OCI-LY1 (cell line): ENCODE measurements around the gene HPS1.

Source experiments
- H2AFZ ChIP-seq: fragments of 200-600 bp; sonication (generic), shearing (Covaris generic); 2 replicates; pipeline ENCODE4 v1.6.0; 2014; ENCODE audit warnings: antibody characterized with exemption, mild to moderate bottlenecking, low read length
- H3F3A ChIP-seq: fragments of 200-600 bp; sonication (generic), shearing (Covaris generic); 2 replicates; pipeline ENCODE4 v1.6.0; 2014; ENCODE audit warnings: mild to moderate bottlenecking, antibody characterized with exemption, low read length, moderate library complexity; ENCODE audit not compliant: insufficient read depth
- H3K27ac ChIP-seq: fragments of 200-600 bp; sonication (generic); 2 replicates; pipeline ENCODE4 v1.5.1; 2014; ENCODE audit warnings: low read length, mixed run types, mild to moderate bottlenecking, low read depth; ENCODE audit not compliant: poor library complexity, severe bottlenecking
- H3K27me3 ChIP-seq: fragments of 200-600 bp; sonication (generic); 2 replicates; pipeline ENCODE4 v1.6.0; 2014; ENCODE audit warnings: antibody characterized with exemption, mild to moderate bottlenecking, low read length, moderate library complexity; ENCODE audit not compliant: insufficient read depth
- H3K36me3 ChIP-seq: fragments of 200-600 bp; sonication (generic); 2 replicates; pipeline ENCODE4 v1.6.1; 2014; ENCODE audit warnings: mild to moderate bottlenecking, antibody characterized with exemption, low read length, moderate library complexity, mixed read lengths; ENCODE audit not compliant: insufficient read depth
- H3K4me1 ChIP-seq: fragments of 200-600 bp; sonication (generic); 2 replicates; pipeline ENCODE4 v1.5.1; 2014; ENCODE audit warnings: mild to moderate bottlenecking, low read length, moderate library complexity; ENCODE audit not compliant: insufficient read depth, severe bottlenecking
- H3K4me2 ChIP-seq: fragments of 200-600 bp; sonication (generic), shearing (Covaris generic); 2 replicates; pipeline ENCODE4 v1.6.1; 2014; ENCODE audit warnings: low read length
- H3K4me3 ChIP-seq: fragments of 200-600 bp; sonication (generic); 2 replicates; pipeline ENCODE4 v1.5.1; 2014; ENCODE audit warnings: low read length, low read depth, mild to moderate bottlenecking, mixed read lengths; ENCODE audit not compliant: poor library complexity, severe bottlenecking
- H3K79me2 ChIP-seq: fragments of 200-600 bp; shearing (Covaris generic); 2 replicates; pipeline ENCODE4 v1.6.1; 2016; ENCODE audit warnings: mixed run types, low read length, mixed read lengths; ENCODE audit not compliant: insufficient read depth
- H3K9ac ChIP-seq: fragments of 200-600 bp; sonication (generic), shearing (Covaris generic); 2 replicates; pipeline ENCODE4 v1.6.1; 2014; ENCODE audit warnings: mild to moderate bottlenecking, low read length, mixed read lengths
- H3K9me2 ChIP-seq: fragments of 200-600 bp; sonication (generic), shearing (Covaris generic); 2 replicates; pipeline ENCODE4 v1.6.1; 2014; ENCODE audit warnings: low read depth, mild to moderate bottlenecking, low read length, mixed read lengths
- H3K9me3 ChIP-seq: fragments of 200-600 bp; shearing (Covaris generic); 2 replicates; pipeline ENCODE4 v1.6.1; 2014; ENCODE audit warnings: low read length, mixed read lengths
- H4K20me1 ChIP-seq: fragments of 200-600 bp; sonication (generic), shearing (Covaris generic); 2 replicates; pipeline ENCODE4 v1.6.0; 2016; ENCODE audit warnings: mild to moderate bottlenecking, low read length; ENCODE audit not compliant: insufficient read depth
- EZH2 ChIP-seq: fragments of 200-600 bp; sonication (generic), shearing (Covaris generic); IDR thresholded peaks from 2 replicates; pipeline ENCODE4 v1.8.0; 2017; ENCODE audit warnings: borderline replicate concordance, mixed run types, mild to moderate bottlenecking, antibody characterized with exemption, low read length, moderate library complexity, mixed read lengths
- TF ChIP-seq, protein P1 (sequence below): fragments of 200-600 bp; sonication (generic), shearing (Covaris generic); IDR thresholded peaks from 2 replicates; pipeline ENCODE4 v1.5.1; 2017; ENCODE audit warnings: mild to moderate bottlenecking, antibody characterized with exemption, low read length, moderate library complexity, mixed read lengths

The HPS1 gene

DNA sequence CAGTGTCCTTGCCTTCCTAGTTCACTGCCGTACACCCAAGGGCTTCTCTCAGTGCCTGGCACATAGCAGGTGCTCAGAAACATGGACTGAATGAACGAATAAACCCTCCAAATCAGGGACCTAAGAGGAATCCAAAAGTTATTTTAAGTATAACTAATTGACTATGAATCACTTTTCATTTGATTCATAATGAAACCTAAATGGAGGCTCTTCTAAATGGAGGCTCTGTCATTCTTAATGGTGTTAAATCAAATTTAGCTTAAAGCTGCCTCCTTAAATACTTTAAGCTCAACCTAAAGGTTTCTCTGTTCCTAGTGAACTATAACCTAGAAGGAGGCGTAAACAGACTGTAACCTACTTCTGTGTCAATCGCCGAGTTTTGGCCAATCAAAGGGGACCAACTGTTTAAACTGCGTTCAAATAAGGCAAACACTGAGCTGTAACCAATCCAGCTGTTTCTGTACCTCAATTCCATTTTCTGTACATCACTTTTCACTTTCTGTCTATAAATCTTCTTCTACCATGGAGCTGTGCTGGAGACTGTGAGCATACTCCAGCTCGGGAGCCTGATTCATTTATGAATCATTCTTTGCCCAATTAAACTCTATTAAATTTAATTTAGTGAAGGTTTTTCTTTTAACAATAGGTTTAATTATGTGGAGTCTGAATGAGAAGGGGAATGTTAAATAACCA, 42.8 kb downstream of the HPS1 start:
- Histone ChIP-seq H3K4me2 (no peak overlapping the region), H2AFZ (no peak overlapping the region)

GRCh38 chr10:98402931-98403718, 43.6 kb downstream of the HPS1 start:
- TF ChIP-seq, protein P1, sequence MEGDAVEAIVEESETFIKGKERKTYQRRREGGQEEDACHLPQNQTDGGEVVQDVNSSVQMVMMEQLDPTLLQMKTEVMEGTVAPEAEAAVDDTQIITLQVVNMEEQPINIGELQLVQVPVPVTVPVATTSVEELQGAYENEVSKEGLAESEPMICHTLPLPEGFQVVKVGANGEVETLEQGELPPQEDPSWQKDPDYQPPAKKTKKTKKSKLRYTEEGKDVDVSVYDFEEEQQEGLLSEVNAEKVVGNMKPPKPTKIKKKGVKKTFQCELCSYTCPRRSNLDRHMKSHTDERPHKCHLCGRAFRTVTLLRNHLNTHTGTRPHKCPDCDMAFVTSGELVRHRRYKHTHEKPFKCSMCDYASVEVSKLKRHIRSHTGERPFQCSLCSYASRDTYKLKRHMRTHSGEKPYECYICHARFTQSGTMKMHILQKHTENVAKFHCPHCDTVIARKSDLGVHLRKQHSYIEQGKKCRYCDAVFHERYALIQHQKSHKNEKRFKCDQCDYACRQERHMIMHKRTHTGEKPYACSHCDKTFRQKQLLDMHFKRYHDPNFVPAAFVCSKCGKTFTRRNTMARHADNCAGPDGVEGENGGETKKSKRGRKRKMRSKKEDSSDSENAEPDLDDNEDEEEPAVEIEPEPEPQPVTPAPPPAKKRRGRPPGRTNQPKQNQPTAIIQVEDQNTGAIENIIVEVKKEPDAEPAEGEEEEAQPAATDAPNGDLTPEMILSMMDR = no peak
- no peak for TF ChIP-seq EZH2
- Histone ChIP-seq H3K9me2 (no peaks in the 10 kb centered on the region), H3K36me3 (no peaks in the 10 kb centered on the region), H3K4me1 (no peaks in the 10 kb centered on the region), H3K79me2 (no peaks in the 10 kb centered on the region), H3K9ac (no peak overlapping the region), H3K4me3 (no peak overlapping the region), H3K9me3 (no peaks in the 10 kb centered on the region), H4K20me1 (no peaks in the 10 kb centered on the region), H3K4me2 (no peak overlapping the region), H2AFZ (no peak overlapping the region), H3K27me3 (no peaks in the 10 kb centered on the region), H3F3A (no peaks in the 10 kb centered on the region), H3K27ac (no peak overlapping the region)

More for the DNA sequence above, 42.8 kb downstream of the HPS1 start:
- Histone ChIP-seq H3F3A (no peaks in the 10 kb centered on the region), H4K20me1 (no peaks in the 10 kb centered on the region), H3K36me3 (no peaks in the 10 kb centered on the region), H3K79me2 (no peaks in the 10 kb centered on the region), H3K9ac (no peak overlapping the region), H3K4me3 (no peak overlapping the region), H3K27me3 (no peaks in the 10 kb centered on the region), H3K9me2 (no peaks in the 10 kb centered on the region), H3K27ac (no peak overlapping the region), H3K9me3 (no peaks in the 10 kb centered on the region), H3K4me1 (no peaks in the 10 kb centered on the region)
- TF ChIP-seq EZH2 = no peak
- TF ChIP-seq, protein P1 = no peak

GRCh38 chr10:98402478-98402877, 44.3 kb downstream of the HPS1 start:
- Histone ChIP-seq H3K9me3 (no peaks in the 10 kb centered on the region), H3F3A (no peaks in the 10 kb centered on the region), H2AFZ (no peak overlapping the region), H3K27ac (no peak overlapping the region), H3K4me2 (no peak overlapping the region), H3K27me3 (no peaks in the 10 kb centered on the region), H3K4me1 (no peaks in the 10 kb centered on the region), H3K9me2 (no peaks in the 10 kb centered on the region), H3K36me3 (no peaks in the 10 kb centered on the region), H3K79me2 (no peaks in the 10 kb centered on the region), H3K9ac (no peak overlapping the region), H3K4me3 (no peak overlapping the region), H4K20me1 (no peaks in the 10 kb centered on the region)
- TF ChIP-seq, protein P1 = no peak
- no peak for TF ChIP-seq EZH2
